ENCODE measurements around the gene EIF3B. TPM values are rescaled to one million over a fixed set of nuclear protein-coding genes. Genes with fewer than 3 reads are reported as not detected.

EIF3B gene
- total RNA-seq, 1 donor from 2014 or later: 84.9 TPM

- no peaks in the 10 kb centered on the region for H3K27me3 ChIP-seq
- TF ChIP-seq CTCF (IDR thresholded peaks at IDR 0.05): no peak
- H3K4me1 ChIP-seq: peaks cover 4 to 12% of the 10 kb centered on the region in 2 donors
- no peak overlapping the region for H3K27ac ChIP-seq
- H3K4me3 ChIP-seq: no peak overlapping the region
- H3K36me3 ChIP-seq: no peaks in the 10 kb centered on the region
- intact Hi-C loops (cut with DNase I): no loop called here
- no peaks in the 10 kb centered on the region for H3K9me3 ChIP-seq
- DNase-seq (ENCODE audit: low spot score in 2 of 2): no peak
Observed at GRCh38 chr7:2398506-2398905, 43.9 kb downstream of the EIF3B start.

- no peaks in the 10 kb centered on the region for H3K27me3 ChIP-seq
- peak; percentile 30 to 91 for DNase-seq (ENCODE audit: low spot score in 2 of 2)
- intact Hi-C loops (cut with DNase I): loop anchor here (5.0 kb wide), 2 partner anchors 157 to 232 kb away; partner anchors contain the start of genes BRAT1, IQCE and TTYH3
- no peak overlapping the region for H3K4me3 ChIP-seq
- no peaks in the 10 kb centered on the region for H3K9me3 ChIP-seq
- no peaks in the 10 kb centered on the region for H3K36me3 ChIP-seq
- no peak for TF ChIP-seq CTCF (IDR thresholded peaks at IDR 0.05)
- H3K4me1 ChIP-seq: peaks cover 10 to 20% of the 10 kb centered on the region in 2 donors
- peak overlapping the region; percentile 79 to 82 for H3K27ac ChIP-seq
Observed at GRCh38 chr7:2399848-2400587, 45.4 kb downstream of the EIF3B start.

- H3K9me3 ChIP-seq: no peaks in the 10 kb centered on the region
- H3K36me3 ChIP-seq: no peaks in the 10 kb centered on the region
- H3K4me1 ChIP-seq: peaks cover 14 to 29% of the 10 kb centered on the region in 2 donors
- H3K27me3 ChIP-seq: no peaks in the 10 kb centered on the region
- H3K4me3 ChIP-seq: peak overlapping the region; percentile 99
- TF ChIP-seq CTCF (IDR thresholded peaks at IDR 0.05): no peak
- intact Hi-C loops (cut with DNase I): loop anchor here (1.0 to 5.0 kb wide), 5 partner anchors 48 to 230 kb away; partner anchors contain the start of genes BRAT1, EIF3B, IQCE and MRM2
- DNase-seq (ENCODE audit: low spot score in 2 of 2): no peak
- H3K27ac ChIP-seq: peak overlapping the region in 1 of 2 donors; percentile 24
Observed at GRCh38 chr7:2402687-2403013, 48.0 kb downstream of the EIF3B start.

GRCh38 chr7:2403014-2403717, 48.5 kb downstream of the EIF3B start, which contains the start of gene CHST12:
TSS of gene CHST12 (plus strand) at chr7:2403611. CDS start at chr7:2432640, 29,029 bp downstream.
- Histone ChIP-seq H3K36me3 (no peaks in the 10 kb centered on the region), H3K27me3 (no peaks in the 10 kb centered on the region), H3K4me3 (peak within 1 kb of the TSS; percentile 99), H3K4me1 (peaks cover 14 to 29% of the 10 kb centered on the region in 2 donors), H3K27ac (peak within 1 kb of the TSS; percentile 66 to 78), H3K9me3 (no peaks in the 10 kb centered on the region)
- intact Hi-C loops (cut with DNase I): loop anchor here (1.0 to 5.0 kb wide), 5 partner anchors 49 to 229 kb away; partner anchors contain the start of genes BRAT1, EIF3B, IQCE and MRM2
- no peak for TF ChIP-seq CTCF (IDR thresholded peaks at IDR 0.05)
- peak; percentile 73 to 96 for DNase-seq (ENCODE audit: low spot score in 2 of 2)

- Histone ChIP-seq H3K9me3 (no peaks in the 10 kb centered on the region), H3K4me1 (peaks cover 14 to 29% of the 10 kb centered on the region in 2 donors), H3K4me3 (peak overlapping the region; percentile 99), H3K27me3 (no peaks in the 10 kb centered on the region), H3K27ac (peak overlapping the region; percentile 66 to 78), H3K36me3 (no peaks in the 10 kb centered on the region)
- peak in 2 of 3 experiments; percentile 12 to 20 for TF ChIP-seq CTCF (IDR thresholded peaks at IDR 0.05)
- intact Hi-C loops (cut with DNase I): loop anchor here (1.0 to 5.0 kb wide), 5 partner anchors 50 to 228 kb away; partner anchors contain the start of genes BRAT1, EIF3B, IQCE and MRM2
- peak in 1 of 2 donors; percentile 71 for DNase-seq (ENCODE audit: low spot score in 2 of 2)
Observed at GRCh38 chr7:2403718-2404648, 49.4 kb downstream of the EIF3B start.

Measured in ascending aorta (tissue), 2 donors.